GM21423 (cell line): Measurements from ENCODE around the gene TRERF1.
A peak's percentile ranks its signal among the peaks of the same experiment; 100 is the strongest.

ENCODE experiments used
- ATAC-seq: cut with Tn5 transposase; IDR thresholded peaks from one replicate; pipeline ENCODE4 v1.9.1; 2021; ENCODE audit warnings: mild to moderate bottlenecking, moderate library complexity; ENCODE audit not compliant: unreplicated experiment

TRERF1 gene

GRCh38 chr6:42368181-42368580, 83.5 kb downstream of the TRERF1 start:
- no peak for ATAC-seq

- peak; percentile 51 for ATAC-seq
These were observed 84.2 kb downstream of the TRERF1 start for GRCh38 chr6:42367353-42368011.

GRCh38 chr6:42366999-42367352, 84.8 kb downstream of the TRERF1 start:
- no peak for ATAC-seq

- ATAC-seq: no peak
These were observed 85.6 kb downstream of the TRERF1 start for GRCh38 chr6:42366011-42366705.

GRCh38 chr6:42365021-42365420, 86.7 kb downstream of the TRERF1 start:
- no peak for ATAC-seq

GRCh38 chr6:42363926-42364849, 87.5 kb downstream of the TRERF1 start:
- no peak for ATAC-seq

GRCh38 chr6:42361036-42361435, 90.7 kb downstream of the TRERF1 start:
- ATAC-seq: no peak

- ATAC-seq: no peak
These were observed 92.7 kb downstream of the TRERF1 start for GRCh38 chr6:42359021-42359420.

GRCh38 chr6:42355416-42355815, 96.3 kb downstream of the TRERF1 start:
- ATAC-seq: no peak

GRCh38 chr6:42354702-42355101, 97.0 kb downstream of the TRERF1 start:
- ATAC-seq: no peak

- no peak for ATAC-seq
These were observed 98.7 kb downstream of the TRERF1 start for GRCh38 chr6:42352856-42353564.

- ATAC-seq: no peak
These were observed 100.8 kb downstream of the TRERF1 start for GRCh38 chr6:42350911-42351310.

GRCh38 chr6:42349753-42350511, 101.8 kb downstream of the TRERF1 start:
- no peak for ATAC-seq

GRCh38 chr6:42347456-42347855, 104.3 kb downstream of the TRERF1 start:
- ATAC-seq: no peak

- no peak for ATAC-seq
These were observed 105.9 kb downstream of the TRERF1 start for GRCh38 chr6:42345696-42346416.

GRCh38 chr6:42344756-42345155, 107.0 kb downstream of the TRERF1 start:
- no peak for ATAC-seq

GRCh38 chr6:42341771-42342553, 109.8 kb downstream of the TRERF1 start:
- ATAC-seq: no peak

GRCh38 chr6:42341221-42341620, 110.5 kb downstream of the TRERF1 start:
- ATAC-seq: no peak

- ATAC-seq: no peak
These were observed 111.2 kb downstream of the TRERF1 start for GRCh38 chr6:42340511-42340910.
